HEK293T (cell line): ENCODE data around the gene ICA1.

ENCODE experiments used
- ARNT ChIP-seq: fragments of 450-650 bp; IDR thresholded peaks from 2 replicates; pipeline ENCODE4 v1.6.1; 2017; ENCODE audit warnings: mild to moderate bottlenecking
- BHLHE40 ChIP-seq: fragments of 450-650 bp; IDR thresholded peaks from 2 replicates; pipeline ENCODE4 v1.6.1; 2016; ENCODE audit warnings: mild to moderate bottlenecking, moderate library complexity, borderline replicate concordance
- FOXK2 ChIP-seq: fragments of 450-650 bp; IDR thresholded peaks from 2 replicates; pipeline ENCODE4 v1.6.1; 2016; ENCODE audit warnings: mild to moderate bottlenecking
- FOXM1 ChIP-seq: fragments of 450-650 bp; IDR thresholded peaks from 2 replicates; pipeline ENCODE4 v1.6.1; 2017; ENCODE audit warnings: mild to moderate bottlenecking, borderline replicate concordance
- PKNOX1 ChIP-seq: fragments of 450-650 bp; IDR thresholded peaks from 2 replicates; pipeline ENCODE4 v1.6.1; 2016
- SP1 ChIP-seq: fragments of 450-650 bp; IDR thresholded peaks from 2 replicates; pipeline ENCODE4 v1.6.1; 2017
- SUZ12 ChIP-seq: fragments of 450-650 bp; IDR thresholded peaks from 2 replicates; pipeline ENCODE4 v1.6.1; 2016; ENCODE audit warnings: mild to moderate bottlenecking

GRCh38 chr7:8212638-8213037 is 49.3 kb downstream of the ICA1 start:
- TF ChIP-seq FOXK2 (no peak), SP1 (no peak), FOXM1 (no peak), PKNOX1 (no peak), BHLHE40 (no peak), ARNT (no peak), SUZ12 (no peak)
